Mononuclear cell (primary cell): ENCODE data around the gene DNAJB6. TPM values are rescaled to one million over a fixed set of nuclear protein-coding genes. Genes with fewer than 3 reads are reported as not detected.

Experiments used
- total RNA-seq: library from RNA; depleted of rRNA; stranded (reverse); fragments of >200 nt; gene quantifications from one replicate; pipeline ENCODE4 v1.2.3, GENCODE V29; 2012

Gene DNAJB6
- total RNA-seq, 1 donor: 224 TPM

Other genes starting within 250 kb of the DNAJB6 start
- 44.0 TPM for gene UBE3C, start 198.1 kb upstream of the DNAJB6 start, total RNA-seq